ENCODE measurements around the gene TRPM1. TPM values are rescaled to one million over a fixed set of nuclear protein-coding genes. Genes with fewer than 3 reads are reported as not detected.

TRPM1 gene
- total RNA-seq, 1 experiment from 2014 or later = 0.77 TPM

DNA sequence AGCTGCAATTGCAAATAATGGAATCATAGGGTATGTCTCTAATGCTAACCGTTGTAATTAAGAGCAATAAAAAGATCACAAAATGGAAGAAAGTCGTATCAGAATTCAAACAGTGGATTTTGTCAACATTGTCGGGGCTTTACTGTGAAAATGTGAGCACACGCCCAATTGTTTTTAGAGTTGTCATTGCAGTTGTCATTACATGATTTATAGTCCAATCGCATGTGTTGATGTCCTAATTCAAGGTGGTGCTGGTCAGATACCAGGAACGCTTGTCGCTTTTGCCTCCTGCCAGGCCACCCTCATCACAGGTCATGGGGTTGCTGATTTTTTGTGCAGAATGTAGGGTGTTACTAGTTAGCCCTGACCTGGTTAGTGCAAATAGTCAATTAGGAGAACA, 16.2 kb downstream of the TRPM1 start (continued):
- TF ChIP-seq, protein P1, sequence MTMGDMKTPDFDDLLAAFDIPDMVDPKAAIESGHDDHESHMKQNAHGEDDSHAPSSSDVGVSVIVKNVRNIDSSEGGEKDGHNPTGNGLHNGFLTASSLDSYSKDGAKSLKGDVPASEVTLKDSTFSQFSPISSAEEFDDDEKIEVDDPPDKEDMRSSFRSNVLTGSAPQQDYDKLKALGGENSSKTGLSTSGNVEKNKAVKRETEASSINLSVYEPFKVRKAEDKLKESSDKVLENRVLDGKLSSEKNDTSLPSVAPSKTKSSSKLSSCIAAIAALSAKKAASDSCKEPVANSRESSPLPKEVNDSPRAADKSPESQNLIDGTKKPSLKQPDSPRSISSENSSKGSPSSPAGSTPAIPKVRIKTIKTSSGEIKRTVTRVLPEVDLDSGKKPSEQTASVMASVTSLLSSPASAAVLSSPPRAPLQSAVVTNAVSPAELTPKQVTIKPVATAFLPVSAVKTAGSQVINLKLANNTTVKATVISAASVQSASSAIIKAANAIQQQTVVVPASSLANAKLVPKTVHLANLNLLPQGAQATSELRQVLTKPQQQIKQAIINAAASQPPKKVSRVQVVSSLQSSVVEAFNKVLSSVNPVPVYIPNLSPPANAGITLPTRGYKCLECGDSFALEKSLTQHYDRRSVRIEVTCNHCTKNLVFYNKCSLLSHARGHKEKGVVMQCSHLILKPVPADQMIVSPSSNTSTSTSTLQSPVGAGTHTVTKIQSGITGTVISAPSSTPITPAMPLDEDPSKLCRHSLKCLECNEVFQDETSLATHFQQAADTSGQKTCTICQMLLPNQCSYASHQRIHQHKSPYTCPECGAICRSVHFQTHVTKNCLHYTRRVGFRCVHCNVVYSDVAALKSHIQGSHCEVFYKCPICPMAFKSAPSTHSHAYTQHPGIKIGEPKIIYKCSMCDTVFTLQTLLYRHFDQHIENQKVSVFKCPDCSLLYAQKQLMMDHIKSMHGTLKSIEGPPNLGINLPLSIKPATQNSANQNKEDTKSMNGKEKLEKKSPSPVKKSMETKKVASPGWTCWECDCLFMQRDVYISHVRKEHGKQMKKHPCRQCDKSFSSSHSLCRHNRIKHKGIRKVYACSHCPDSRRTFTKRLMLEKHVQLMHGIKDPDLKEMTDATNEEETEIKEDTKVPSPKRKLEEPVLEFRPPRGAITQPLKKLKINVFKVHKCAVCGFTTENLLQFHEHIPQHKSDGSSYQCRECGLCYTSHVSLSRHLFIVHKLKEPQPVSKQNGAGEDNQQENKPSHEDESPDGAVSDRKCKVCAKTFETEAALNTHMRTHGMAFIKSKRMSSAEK (CRISPR knock-in tag; IDR thresholded peaks at IDR 0.05; ENCODE audit: borderline replicate concordance) = no peak
- TF ChIP-seq CREM (CRISPR knock-in tag; IDR thresholded peaks at IDR 0.05) = no peak
- TF ChIP-seq, protein P2, sequence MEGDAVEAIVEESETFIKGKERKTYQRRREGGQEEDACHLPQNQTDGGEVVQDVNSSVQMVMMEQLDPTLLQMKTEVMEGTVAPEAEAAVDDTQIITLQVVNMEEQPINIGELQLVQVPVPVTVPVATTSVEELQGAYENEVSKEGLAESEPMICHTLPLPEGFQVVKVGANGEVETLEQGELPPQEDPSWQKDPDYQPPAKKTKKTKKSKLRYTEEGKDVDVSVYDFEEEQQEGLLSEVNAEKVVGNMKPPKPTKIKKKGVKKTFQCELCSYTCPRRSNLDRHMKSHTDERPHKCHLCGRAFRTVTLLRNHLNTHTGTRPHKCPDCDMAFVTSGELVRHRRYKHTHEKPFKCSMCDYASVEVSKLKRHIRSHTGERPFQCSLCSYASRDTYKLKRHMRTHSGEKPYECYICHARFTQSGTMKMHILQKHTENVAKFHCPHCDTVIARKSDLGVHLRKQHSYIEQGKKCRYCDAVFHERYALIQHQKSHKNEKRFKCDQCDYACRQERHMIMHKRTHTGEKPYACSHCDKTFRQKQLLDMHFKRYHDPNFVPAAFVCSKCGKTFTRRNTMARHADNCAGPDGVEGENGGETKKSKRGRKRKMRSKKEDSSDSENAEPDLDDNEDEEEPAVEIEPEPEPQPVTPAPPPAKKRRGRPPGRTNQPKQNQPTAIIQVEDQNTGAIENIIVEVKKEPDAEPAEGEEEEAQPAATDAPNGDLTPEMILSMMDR (IDR thresholded peaks at IDR 0.05) = no peak
- TF ChIP-seq, protein P3, sequence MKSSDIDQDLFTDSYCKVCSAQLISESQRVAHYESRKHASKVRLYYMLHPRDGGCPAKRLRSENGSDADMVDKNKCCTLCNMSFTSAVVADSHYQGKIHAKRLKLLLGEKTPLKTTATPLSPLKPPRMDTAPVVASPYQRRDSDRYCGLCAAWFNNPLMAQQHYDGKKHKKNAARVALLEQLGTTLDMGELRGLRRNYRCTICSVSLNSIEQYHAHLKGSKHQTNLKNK (CRISPR knock-in tag; IDR thresholded peaks at IDR 0.05) = no peak
- no peak for TF ChIP-seq FOXP1 (CRISPR knock-in tag; IDR thresholded peaks at IDR 0.05; ENCODE audit: borderline replicate concordance)
- TF ChIP-seq, protein P4, sequence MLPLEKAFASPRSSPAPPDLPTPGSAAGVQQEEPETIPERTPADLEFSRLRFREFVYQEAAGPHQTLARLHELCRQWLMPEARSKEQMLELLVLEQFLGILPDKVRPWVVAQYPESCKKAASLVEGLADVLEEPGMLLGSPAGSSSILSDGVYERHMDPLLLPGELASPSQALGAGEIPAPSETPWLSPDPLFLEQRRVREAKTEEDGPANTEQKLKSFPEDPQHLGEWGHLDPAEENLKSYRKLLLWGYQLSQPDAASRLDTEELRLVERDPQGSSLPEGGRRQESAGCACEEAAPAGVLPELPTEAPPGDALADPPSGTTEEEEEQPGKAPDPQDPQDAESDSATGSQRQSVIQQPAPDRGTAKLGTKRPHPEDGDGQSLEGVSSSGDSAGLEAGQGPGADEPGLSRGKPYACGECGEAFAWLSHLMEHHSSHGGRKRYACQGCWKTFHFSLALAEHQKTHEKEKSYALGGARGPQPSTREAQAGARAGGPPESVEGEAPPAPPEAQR (CRISPR knock-in tag; IDR thresholded peaks at IDR 0.05) = no peak
- no peak for TF ChIP-seq FOXK1 (CRISPR knock-in tag; IDR thresholded peaks at IDR 0.05)

DNA sequence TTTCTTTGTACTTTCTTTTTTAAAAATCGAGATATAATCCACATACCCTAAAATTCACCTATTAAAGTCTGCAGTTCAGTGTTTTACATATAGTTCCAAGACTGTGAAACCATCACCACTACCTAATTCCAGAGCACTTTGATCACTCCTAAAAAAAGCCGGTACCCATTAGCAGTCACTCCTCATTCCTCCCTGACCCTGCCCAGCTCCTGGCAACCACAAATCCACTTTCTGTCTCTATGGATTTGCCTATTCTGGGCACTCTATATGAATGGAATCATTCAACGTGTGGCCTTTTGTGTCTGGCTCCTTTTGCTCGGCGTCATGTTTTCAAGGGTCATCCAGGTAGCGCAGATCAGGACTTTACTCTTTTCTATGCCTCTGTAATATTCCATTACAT, 17.3 kb downstream of the TRPM1 start:
- Mint-ChIP-seq H3K36me3 (0 out of 2 replicates have a peak, but pooled peaks cover 4% of the 10 kb centered on the region), H3K27me3 (ENCODE audit: low read depth) (no peaks in the 10 kb centered on the region), H3K4me3 (no peak overlapping the region), H3K9me3 (peaks cover 11% of the 10 kb centered on the region), H3K27ac (no peak overlapping the region), H3K4me1 (peaks cover 27% of the 10 kb centered on the region)
- no peak for ATAC-seq
- DNase-seq (ENCODE audit: low spot score) = no peak
- ChIA-PET POLR2A (no interaction called here), CTCF (no interaction called here)
- TF ChIP-seq EMX1 (CRISPR knock-in tag; IDR thresholded peaks at IDR 0.05) = no peak
- no peak for TF ChIP-seq ZNF423 (CRISPR knock-in tag; IDR thresholded peaks at IDR 0.05)
- no peak for TF ChIP-seq FOXK1 (CRISPR knock-in tag; IDR thresholded peaks at IDR 0.05)
- TF ChIP-seq, protein P5, sequence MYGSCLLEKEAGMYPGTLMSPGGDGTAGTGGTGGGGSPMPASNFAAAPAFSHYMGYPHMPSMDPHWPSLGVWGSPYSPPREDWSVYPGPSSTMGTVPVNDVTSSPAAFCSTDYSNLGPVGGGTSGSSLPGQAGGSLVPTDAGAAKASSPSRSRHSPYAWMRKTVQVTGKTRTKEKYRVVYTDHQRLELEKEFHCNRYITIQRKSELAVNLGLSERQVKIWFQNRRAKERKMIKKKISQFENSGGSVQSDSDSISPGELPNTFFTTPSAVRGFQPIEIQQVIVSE (CRISPR knock-in tag; IDR thresholded peaks at IDR 0.05; ENCODE audit: borderline replicate concordance) = no peak
- TF ChIP-seq SP1 (CRISPR knock-in tag; conservative IDR thresholded peaks at IDR 0.05) = no peak
- TF ChIP-seq RORB (CRISPR knock-in tag; IDR thresholded peaks at IDR 0.05) = no peak
- TF ChIP-seq, protein P6, sequence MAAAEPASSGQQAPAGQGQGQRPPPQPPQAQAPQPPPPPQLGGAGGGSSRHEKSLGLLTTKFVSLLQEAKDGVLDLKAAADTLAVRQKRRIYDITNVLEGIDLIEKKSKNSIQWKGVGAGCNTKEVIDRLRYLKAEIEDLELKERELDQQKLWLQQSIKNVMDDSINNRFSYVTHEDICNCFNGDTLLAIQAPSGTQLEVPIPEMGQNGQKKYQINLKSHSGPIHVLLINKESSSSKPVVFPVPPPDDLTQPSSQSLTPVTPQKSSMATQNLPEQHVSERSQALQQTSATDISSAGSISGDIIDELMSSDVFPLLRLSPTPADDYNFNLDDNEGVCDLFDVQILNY (CRISPR knock-in tag; IDR thresholded peaks at IDR 0.05) = no peak
- TF ChIP-seq OVOL2 (CRISPR knock-in tag; IDR thresholded peaks at IDR 0.05; ENCODE audit: borderline replicate concordance) = no peak
- TF ChIP-seq, protein P7, sequence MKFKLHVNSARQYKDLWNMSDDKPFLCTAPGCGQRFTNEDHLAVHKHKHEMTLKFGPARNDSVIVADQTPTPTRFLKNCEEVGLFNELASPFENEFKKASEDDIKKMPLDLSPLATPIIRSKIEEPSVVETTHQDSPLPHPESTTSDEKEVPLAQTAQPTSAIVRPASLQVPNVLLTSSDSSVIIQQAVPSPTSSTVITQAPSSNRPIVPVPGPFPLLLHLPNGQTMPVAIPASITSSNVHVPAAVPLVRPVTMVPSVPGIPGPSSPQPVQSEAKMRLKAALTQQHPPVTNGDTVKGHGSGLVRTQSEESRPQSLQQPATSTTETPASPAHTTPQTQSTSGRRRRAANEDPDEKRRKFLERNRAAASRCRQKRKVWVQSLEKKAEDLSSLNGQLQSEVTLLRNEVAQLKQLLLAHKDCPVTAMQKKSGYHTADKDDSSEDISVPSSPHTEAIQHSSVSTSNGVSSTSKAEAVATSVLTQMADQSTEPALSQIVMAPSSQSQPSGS (CRISPR knock-in tag; IDR thresholded peaks at IDR 0.05; ENCODE audit: borderline replicate concordance, low read depth) = no peak
- TF ChIP-seq ATF1 (CRISPR knock-in tag; IDR thresholded peaks at IDR 0.05) = no peak
- no peak for TF ChIP-seq CREM (CRISPR knock-in tag; IDR thresholded peaks at IDR 0.05)
- TF ChIP-seq, protein P4 (CRISPR knock-in tag; IDR thresholded peaks at IDR 0.05) = no peak
- TF ChIP-seq MYBL2 (CRISPR knock-in tag; IDR thresholded peaks at IDR 0.05) = no peak
- TF ChIP-seq, protein P8, sequence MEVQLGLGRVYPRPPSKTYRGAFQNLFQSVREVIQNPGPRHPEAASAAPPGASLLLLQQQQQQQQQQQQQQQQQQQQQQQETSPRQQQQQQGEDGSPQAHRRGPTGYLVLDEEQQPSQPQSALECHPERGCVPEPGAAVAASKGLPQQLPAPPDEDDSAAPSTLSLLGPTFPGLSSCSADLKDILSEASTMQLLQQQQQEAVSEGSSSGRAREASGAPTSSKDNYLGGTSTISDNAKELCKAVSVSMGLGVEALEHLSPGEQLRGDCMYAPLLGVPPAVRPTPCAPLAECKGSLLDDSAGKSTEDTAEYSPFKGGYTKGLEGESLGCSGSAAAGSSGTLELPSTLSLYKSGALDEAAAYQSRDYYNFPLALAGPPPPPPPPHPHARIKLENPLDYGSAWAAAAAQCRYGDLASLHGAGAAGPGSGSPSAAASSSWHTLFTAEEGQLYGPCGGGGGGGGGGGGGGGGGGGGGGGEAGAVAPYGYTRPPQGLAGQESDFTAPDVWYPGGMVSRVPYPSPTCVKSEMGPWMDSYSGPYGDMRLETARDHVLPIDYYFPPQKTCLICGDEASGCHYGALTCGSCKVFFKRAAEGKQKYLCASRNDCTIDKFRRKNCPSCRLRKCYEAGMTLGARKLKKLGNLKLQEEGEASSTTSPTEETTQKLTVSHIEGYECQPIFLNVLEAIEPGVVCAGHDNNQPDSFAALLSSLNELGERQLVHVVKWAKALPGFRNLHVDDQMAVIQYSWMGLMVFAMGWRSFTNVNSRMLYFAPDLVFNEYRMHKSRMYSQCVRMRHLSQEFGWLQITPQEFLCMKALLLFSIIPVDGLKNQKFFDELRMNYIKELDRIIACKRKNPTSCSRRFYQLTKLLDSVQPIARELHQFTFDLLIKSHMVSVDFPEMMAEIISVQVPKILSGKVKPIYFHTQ (CRISPR knock-in tag; IDR thresholded peaks at IDR 0.05) = no peak

Measured in WTC11 (cell line).